Measurements from ENCODE around the gene NPR2.

- TF ChIP-seq, protein P1, sequence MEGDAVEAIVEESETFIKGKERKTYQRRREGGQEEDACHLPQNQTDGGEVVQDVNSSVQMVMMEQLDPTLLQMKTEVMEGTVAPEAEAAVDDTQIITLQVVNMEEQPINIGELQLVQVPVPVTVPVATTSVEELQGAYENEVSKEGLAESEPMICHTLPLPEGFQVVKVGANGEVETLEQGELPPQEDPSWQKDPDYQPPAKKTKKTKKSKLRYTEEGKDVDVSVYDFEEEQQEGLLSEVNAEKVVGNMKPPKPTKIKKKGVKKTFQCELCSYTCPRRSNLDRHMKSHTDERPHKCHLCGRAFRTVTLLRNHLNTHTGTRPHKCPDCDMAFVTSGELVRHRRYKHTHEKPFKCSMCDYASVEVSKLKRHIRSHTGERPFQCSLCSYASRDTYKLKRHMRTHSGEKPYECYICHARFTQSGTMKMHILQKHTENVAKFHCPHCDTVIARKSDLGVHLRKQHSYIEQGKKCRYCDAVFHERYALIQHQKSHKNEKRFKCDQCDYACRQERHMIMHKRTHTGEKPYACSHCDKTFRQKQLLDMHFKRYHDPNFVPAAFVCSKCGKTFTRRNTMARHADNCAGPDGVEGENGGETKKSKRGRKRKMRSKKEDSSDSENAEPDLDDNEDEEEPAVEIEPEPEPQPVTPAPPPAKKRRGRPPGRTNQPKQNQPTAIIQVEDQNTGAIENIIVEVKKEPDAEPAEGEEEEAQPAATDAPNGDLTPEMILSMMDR (conservative IDR thresholded peaks at IDR 0.05; ENCODE audit: low read length): 0 out of 2 replicates have a peak, but pooled peaks have one; percentile 24
- no peak for TF ChIP-seq EZH2phosphoT487 (IDR thresholded peaks at IDR 0.05; ENCODE audit: borderline replicate concordance, low read depth, low read length)
These were observed 16.3 kb upstream of the NPR2 start for GRCh38 chr9:35774907-35775635.
